HCT116 (cell line): ENCODE data around the gene HUNK. TPM values are rescaled to one million over a fixed set of nuclear protein-coding genes. Genes with fewer than 3 reads are reported as not detected.

Source experiments
- ATAC-seq: fragments of 200-7000 bp; cut with Tn5 transposase; 2 replicates; pipeline ENCODE4 v1.9.1; 2020; ENCODE audit warnings: mild to moderate bottlenecking, moderate library complexity
- BruUV-seq: library from RNA; stranded (reverse); fragments of 400-500 nt; replicated peaks from 2 replicates; lab custom pipeline; 2021; lab: Mats Ljungman, UMichigan
- CTCF ChIA-PET: fragments of 300-600 bp; sonication (Branson Sonifier 250); formaldehyde crosslinking; loops from one replicate; lab custom pipeline; 2021; ENCODE audit warnings: antibody characterized with exemption; lab: Charles Lee
- POLR2A ChIA-PET: fragments of 300-600, 350-600 bp; sonication (Branson Sonifier 250); formaldehyde crosslinking; loops from one replicate; lab custom pipeline; 2021; ENCODE audit warnings: antibody characterized with exemption; lab: Charles Lee
- RAD21 ChIA-PET, 2 experiments: fragments of 300-600 bp; sonication (Branson Sonifier 250); formaldehyde crosslinking; loops; one replicate each; lab custom pipeline; 2023; ENCODE audit warnings: low total read pairs in 2 of 2; ENCODE audit not compliant: uncharacterized antibody in 2 of 2, unreplicated experiment in 2 of 2, low non-redundant PET in 1 of 2; lab: Charles Lee
- DNase-seq: peaks from one replicate; pipeline ENCODE4 v3.0.0-alpha.2; 2010; ENCODE audit warnings: low read depth, low spot score
- H2AFZ ChIP-seq: fragments of 200-600 bp; shearing (Covaris generic), sonication (generic); 2 replicates; pipeline ENCODE4 v1.6.1; 2017; ENCODE audit warnings: low read depth, mixed run types, mixed read lengths, antibody characterized with exemption, low read length; ENCODE audit not compliant: poor library complexity, severe bottlenecking
- H3K27ac ChIP-seq: 2 replicates; pipeline ENCODE4 v1.5.1; 2012; ENCODE audit warnings: low read depth, low read length
- H3K27me3 ChIP-seq: fragments of 200-600 bp; sonication (generic); 2 replicates; pipeline ENCODE4 v1.6.1; 2016; ENCODE audit warnings: mixed run types, low read length, mixed read lengths; ENCODE audit not compliant: insufficient read depth
- H3K36me3 ChIP-seq, 2 experiments: fragments of 200-500 bp in 1 of 2; fragments of 200-600 bp in 1 of 2; sonication (Bioruptor generic) in 1 of 2; sonication (generic) in 1 of 2; 2 replicates each; pipeline versions ENCODE4 v1.5.1 to v1.6.1; 2014 to 2016; ENCODE audit warnings: low read length in 2 of 2, inconsistent platforms in 1 of 2, mixed read lengths in 1 of 2, mixed run types in 1 of 2; ENCODE audit not compliant: insufficient read depth in 2 of 2, control insufficient read depth in 1 of 2
- H3K4me1 ChIP-seq, 2 experiments: fragments of 200-600 bp in 1 of 2; sonication (generic) in 1 of 2; 2 replicates each; pipeline versions ENCODE4 v1.5.1 to v1.6.1; 2012 to 2017; ENCODE audit warnings: low read length in 2 of 2, inconsistent platforms in 1 of 2, mild to moderate bottlenecking in 1 of 2, mixed read lengths in 1 of 2, mixed run types in 1 of 2, moderate library complexity in 1 of 2; ENCODE audit not compliant: insufficient read depth in 2 of 2, control insufficient read depth in 1 of 2
- H3K4me2 ChIP-seq: fragments of 200-600 bp; sonication (generic); 2 replicates; pipeline ENCODE4 v1.6.1; 2017; ENCODE audit warnings: mixed run types, low read length, mixed read lengths
- H3K4me3 ChIP-seq, 2 experiments: fragments of 200-600 bp in 1 of 2; sonication (generic) in 1 of 2; replicated peaks in 1 of 2; 2 replicates each; pipeline ENCODE4 v1.5.1; 2011 to 2016; ENCODE audit warnings: low read length in 2 of 2, control low read depth in 1 of 2, low read depth in 1 of 2, mild to moderate bottlenecking in 1 of 2, mixed read lengths in 1 of 2, mixed run types in 1 of 2
- H3K79me2 ChIP-seq: fragments of 200-600 bp; sonication (generic); 2 replicates; pipeline ENCODE4 v1.6.1; 2017; ENCODE audit warnings: mild to moderate bottlenecking, mixed run types, low read length, moderate library complexity, mixed read lengths; ENCODE audit not compliant: insufficient read depth
- H3K9ac ChIP-seq: fragments of 200-600 bp; sonication (generic); 2 replicates; pipeline ENCODE4 v1.6.1; 2016; ENCODE audit warnings: low read length, mixed read lengths
- H3K9me2 ChIP-seq: fragments of 200-600 bp; sonication (generic), shearing (Covaris generic); 2 replicates; pipeline ENCODE4 v1.6.1; 2017; ENCODE audit warnings: mixed run types, mild to moderate bottlenecking, moderate library complexity; ENCODE audit not compliant: insufficient read depth
- H3K9me3 ChIP-seq, 2 experiments: fragments of 200-500 bp in 1 of 2; fragments of 200-600 bp in 1 of 2; sonication (Bioruptor generic) in 1 of 2; sonication (generic) in 1 of 2; 2 replicates each; pipeline ENCODE4 v1.6.1; 2014 to 2017; ENCODE audit warnings: low read length in 2 of 2, mixed read lengths in 2 of 2, inconsistent platforms in 1 of 2, low read depth in 1 of 2, mild to moderate bottlenecking in 1 of 2, mixed run types in 1 of 2, moderate library complexity in 1 of 2; ENCODE audit not compliant: control insufficient read depth in 1 of 2, insufficient read depth in 1 of 2
- H4K20me1 ChIP-seq: fragments of 200-600 bp; sonication (generic), shearing (Covaris generic); 2 replicates; pipeline ENCODE4 v1.6.1; 2017; ENCODE audit warnings: mixed run types, mild to moderate bottlenecking, moderate library complexity; ENCODE audit not compliant: insufficient read depth
- ATF3 ChIP-seq: IDR thresholded peaks from 2 replicates; pipeline ENCODE4 v1.6.1; 2012
- CBX3 ChIP-seq: IDR thresholded peaks from 2 replicates; pipeline ENCODE4 v1.6.1; 2012; ENCODE audit warnings: low read depth
- CEBPB ChIP-seq: IDR thresholded peaks from 2 replicates; pipeline ENCODE4 v1.6.1; 2012; ENCODE audit warnings: low read depth
- CTCF ChIP-seq, 3 experiments: fragments of 200-600 bp in 1 of 3; sonication (generic) in 1 of 3; IDR thresholded peaks in 2 of 3; conservative IDR thresholded peaks in 1 of 3; 2 replicates each; pipeline ENCODE4 v1.5.1; 2012 to 2017; ENCODE audit warnings: low read depth in 2 of 3, low read length in 2 of 3, antibody characterized with exemption in 1 of 3, borderline replicate concordance in 1 of 3, control low read depth in 1 of 3, mild to moderate bottlenecking in 1 of 3, mixed read lengths in 1 of 3, mixed run types in 1 of 3, moderate library complexity in 1 of 3; ENCODE audit not compliant: insufficient read depth in 1 of 3
- ELF1 ChIP-seq: IDR thresholded peaks from 2 replicates; pipeline ENCODE4 v1.6.1; 2012; ENCODE audit warnings: low read depth, borderline replicate concordance
- EZH2phosphoT487 ChIP-seq: fragments of 200-600 bp; IDR thresholded peaks from 2 replicates; pipeline ENCODE4 v1.6.1; 2018; ENCODE audit warnings: antibody characterized with exemption, borderline replicate concordance
- FOSL1 ChIP-seq: IDR thresholded peaks from 2 replicates; pipeline ENCODE4 v1.6.1; 2012; ENCODE audit warnings: low read depth
- JUND ChIP-seq: IDR thresholded peaks from 2 replicates; pipeline ENCODE4 v1.6.1; 2012
- MAX ChIP-seq: IDR thresholded peaks from 2 replicates; pipeline ENCODE4 v1.6.1; 2012
- POLR2A ChIP-seq: IDR thresholded peaks from 2 replicates; pipeline ENCODE4 v1.7.0; 2011; ENCODE audit warnings: borderline replicate concordance; ENCODE audit not compliant: insufficient read depth, insufficient read length; ENCODE audit errors: extremely low read depth
- TCF7L2 ChIP-seq: IDR thresholded peaks from 2 replicates; pipeline ENCODE4 v1.7.0; 2011; ENCODE audit warnings: borderline replicate concordance, inconsistent platforms; ENCODE audit not compliant: insufficient read depth, insufficient read length; ENCODE audit errors: extremely low read depth
- YY1 ChIP-seq: IDR thresholded peaks from 2 replicates; pipeline ENCODE4 v1.6.1; 2011; ENCODE audit warnings: low read length, low read depth, moderate library complexity, mild to moderate bottlenecking; ENCODE audit not compliant: insufficient replicate concordance; ENCODE audit errors: extremely low read depth
- ZFX ChIP-seq: fragments of 450-650 bp; IDR thresholded peaks from 2 replicates; pipeline ENCODE4 v1.6.1; 2017
- ZNF274 ChIP-seq: fragments of 200-500 bp; sonication (Bioruptor generic); IDR thresholded peaks from 2 replicates; pipeline ENCODE4 v1.6.1; 2014; ENCODE audit warnings: mild to moderate bottlenecking, low read depth, low read length, inconsistent platforms
- intact Hi-C: fragments of 100-400 bp; cut with micrococcal nuclease; formaldehyde crosslinking; loops from 2 replicates; pipeline ENCODE4 v1.10.0; 2022
- total RNA-seq: library from RNA; stranded (reverse); gene quantifications from one replicate; pipeline ENCODE4 v1.2.1, GENCODE V29; 2021; ENCODE audit not compliant: unreplicated experiment

HUNK gene
- total RNA-seq, 1 experiment from 2014 or later: not detected

- no peak overlapping the region for H3K4me2 ChIP-seq
- no TSS peak for BruUV-seq
- CTCF ChIA-PET: interaction anchor here (0.8 kb wide), 1 partner anchor 11 kb away, joined by 4 read pairs; no protein-coding TSS in a partner anchor
- no peak for DNase-seq
- H3K79me2 ChIP-seq: no peaks in the 10 kb centered on the region
- no peaks in the 10 kb centered on the region for H3K9me3 ChIP-seq
- RAD21 ChIA-PET: no interaction called here
- TF ChIP-seq JUND (no peak), ZFX (no peak), CEBPB (no peak), ZNF274 (no peak), YY1 (no peak), CTCF (IDR thresholded peaks at IDR 0.05 in 2 of 3, conservative IDR thresholded peaks at IDR 0.05 in 1 of 3; ENCODE audit: borderline replicate concordance in 1 of 3, insufficient read depth in 1 of 3, low read depth in 2 of 3, low read length in 2 of 3) (no peak), ATF3 (no peak), TCF7L2 (no peak), ELF1 (no peak), MAX (no peak), POLR2A (no peak), CBX3 (no peak), EZH2phosphoT487 (no peak), FOSL1 (no peak)
- TF ChIP-seq, all 23 proteins: peak for 0
- Histone ChIP-seq H3K36me3 (no peaks in the 10 kb centered on the region), H4K20me1 (no peaks in the 10 kb centered on the region), H3K4me1 (no peaks in the 10 kb centered on the region), H3K4me3 (no peak overlapping the region), H2AFZ (no peak overlapping the region), H3K9me2 (no peaks in the 10 kb centered on the region), H3K9ac (no peak overlapping the region), H3K27me3 (no peaks in the 10 kb centered on the region), H3K27ac (no peak overlapping the region)
- POLR2A ChIA-PET: no interaction called here
- intact Hi-C loops: no loop called here
- ATAC-seq: no peak
Measured at GRCh38 chr21:31855180-31855579, 17.6 kb upstream of the HUNK start.
